GM21529 (cell line): ENCODE measurements around the gene ZNF609.
A peak's percentile ranks its signal among the peaks of the same experiment; 100 is the strongest.
"Not testable (repeated sequence)": the region's sequence is repeated elsewhere in the genome, so short reads cannot be mapped to it uniquely, and the experiment has no call there.

Experiments
- ATAC-seq: cut with Tn5 transposase; IDR thresholded peaks from one replicate; pipeline ENCODE4 v1.9.1; 2021; ENCODE audit not compliant: unreplicated experiment

Gene ZNF609

DNA sequence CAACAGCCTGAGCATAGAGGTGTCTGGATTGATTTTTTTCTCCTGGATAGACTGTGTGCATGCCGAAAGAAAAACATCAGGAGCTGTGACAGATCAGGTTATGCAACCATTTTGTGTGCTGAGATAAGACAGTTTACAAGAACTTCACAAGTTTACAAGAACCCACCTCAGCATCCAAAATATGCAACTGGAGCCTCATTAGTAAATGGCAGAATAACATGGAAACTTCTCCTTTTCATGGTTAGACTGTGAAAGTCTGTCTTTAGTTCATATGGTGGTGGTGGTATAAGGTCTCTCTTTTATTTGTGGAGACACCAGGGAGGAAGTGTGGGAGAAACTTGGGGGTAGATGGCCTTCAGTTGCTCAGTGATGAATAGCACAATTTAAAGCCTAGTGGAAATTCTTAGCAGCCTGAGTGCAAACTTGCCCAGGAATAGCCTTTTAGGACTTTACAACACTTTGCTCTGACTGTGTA, 3.7 kb upstream of the ZNF609 start:
- ATAC-seq: no peak

DNA sequence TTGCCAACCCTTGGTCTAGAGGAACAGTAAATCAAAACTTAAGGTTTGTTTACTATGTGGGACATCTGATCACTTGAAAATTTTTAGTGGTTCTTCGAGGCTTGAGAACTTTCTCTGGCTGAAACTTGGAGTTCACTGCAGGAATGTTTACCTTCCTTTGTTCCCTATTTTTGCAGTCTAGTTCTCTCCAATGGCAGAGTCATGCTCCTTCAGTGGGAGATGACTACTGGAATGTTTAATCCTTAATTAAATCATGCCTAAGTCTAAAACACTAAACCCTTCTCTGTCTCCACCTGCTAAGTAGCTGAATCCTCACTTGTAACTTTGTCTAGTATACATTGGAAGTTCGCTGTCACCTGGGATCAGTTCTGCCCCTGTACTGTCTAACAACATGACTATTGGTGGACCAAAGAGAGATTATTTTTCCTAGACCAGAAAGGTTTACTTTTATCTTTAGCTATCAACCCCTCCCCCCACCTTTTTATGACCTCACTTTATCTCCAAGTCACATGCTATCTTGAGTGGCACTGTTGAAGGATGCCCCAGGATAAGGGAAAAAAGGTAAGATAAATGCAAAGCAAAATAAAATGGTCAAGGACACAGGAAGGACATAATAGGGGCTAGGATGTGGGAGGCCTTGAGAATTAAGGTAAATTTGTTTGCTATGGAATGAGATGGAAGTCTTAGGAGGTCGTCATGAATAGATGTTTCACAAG, 1.2 kb upstream of the ZNF609 start:
- no peak for ATAC-seq

DNA sequence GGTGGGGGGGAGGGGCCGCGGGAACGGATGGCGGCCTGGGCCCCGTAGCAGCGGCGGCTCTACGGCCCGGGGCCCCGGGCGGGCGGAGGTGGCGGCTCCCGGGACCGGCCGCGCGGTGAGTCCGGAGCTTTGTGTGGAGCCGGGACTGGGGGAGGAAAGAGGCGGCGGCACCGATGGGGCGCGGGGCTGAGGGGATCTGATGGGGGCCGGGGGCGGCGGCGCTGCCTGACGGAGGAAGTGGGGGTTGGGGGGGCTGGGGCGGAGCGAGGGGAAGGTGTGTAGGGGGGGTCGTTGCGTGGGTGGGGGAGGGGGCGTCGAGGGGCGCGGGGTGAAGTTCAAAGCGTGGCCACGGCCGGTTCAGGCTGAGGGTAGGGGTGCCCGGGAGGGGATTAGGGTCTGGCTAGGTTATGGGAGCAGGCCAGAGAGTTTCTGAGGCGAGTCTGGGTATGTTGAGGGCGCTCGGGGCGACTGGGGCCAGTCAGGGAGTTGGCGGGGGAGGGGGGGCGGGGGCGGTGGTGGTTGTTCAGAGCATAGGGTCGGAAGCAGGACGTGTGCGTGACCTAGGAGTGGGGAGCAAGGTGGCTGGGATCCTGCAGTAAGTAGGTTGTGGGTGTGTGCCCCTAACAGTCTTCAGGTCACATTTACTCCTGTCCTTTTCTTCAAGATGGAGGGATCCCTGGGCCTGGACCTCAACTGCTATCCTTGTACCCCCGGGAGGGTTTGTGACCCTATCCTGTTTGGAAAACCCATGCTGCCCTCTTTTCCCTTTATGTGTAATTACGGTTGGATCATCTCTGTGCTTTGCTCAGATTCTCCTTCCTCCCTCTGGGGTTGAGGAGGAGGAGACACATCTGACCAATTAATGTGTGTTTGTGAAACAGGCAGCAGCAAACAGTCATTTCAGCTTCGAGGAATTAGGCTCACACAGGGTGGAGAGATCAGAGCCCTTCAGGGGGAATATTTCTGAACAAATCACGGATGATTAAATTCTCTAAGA, 644 bp downstream of the ZNF609 start:
- ATAC-seq: peak; percentile 42

GRCh38 chr15:64461721-64462162, 1.4 kb downstream of the ZNF609 start:
- ATAC-seq: peak; percentile 2

- ATAC-seq: no peak
Measured at GRCh38 chr15:64462492-64462891, 2.1 kb downstream of the ZNF609 start.

- no peak for ATAC-seq
Measured at GRCh38 chr15:64464276-64465005, 4.1 kb downstream of the ZNF609 start.

GRCh38 chr15:64466408-64467141, 6.2 kb downstream of the ZNF609 start:
- no peak for ATAC-seq

- ATAC-seq: no peak
Measured at GRCh38 chr15:64472161-64472560, 11.8 kb downstream of the ZNF609 start.

- no peak for ATAC-seq
Measured at GRCh38 chr15:64474846-64475245, 14.5 kb downstream of the ZNF609 start.

DNA sequence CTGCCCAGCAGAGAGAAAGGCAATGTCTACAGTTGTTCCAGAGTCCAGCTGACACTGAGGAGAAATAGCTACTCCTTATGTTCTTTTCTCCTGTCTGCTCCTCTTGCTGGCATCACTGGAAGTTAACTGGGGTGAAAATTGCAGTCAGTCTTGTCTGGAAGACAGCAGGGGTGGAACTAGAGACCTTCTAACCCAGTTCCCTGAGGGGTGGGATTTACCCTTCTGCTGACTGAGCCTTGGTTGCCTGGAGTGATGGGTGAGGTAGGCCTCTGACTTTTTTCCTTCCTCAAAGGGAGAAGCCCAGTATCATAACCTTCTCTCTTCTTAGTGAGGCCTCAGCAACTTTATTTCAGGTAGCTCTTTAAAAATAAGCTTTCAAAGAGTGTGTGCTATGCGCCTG, 16.2 kb downstream of the ZNF609 start:
- no peak for ATAC-seq

DNA sequence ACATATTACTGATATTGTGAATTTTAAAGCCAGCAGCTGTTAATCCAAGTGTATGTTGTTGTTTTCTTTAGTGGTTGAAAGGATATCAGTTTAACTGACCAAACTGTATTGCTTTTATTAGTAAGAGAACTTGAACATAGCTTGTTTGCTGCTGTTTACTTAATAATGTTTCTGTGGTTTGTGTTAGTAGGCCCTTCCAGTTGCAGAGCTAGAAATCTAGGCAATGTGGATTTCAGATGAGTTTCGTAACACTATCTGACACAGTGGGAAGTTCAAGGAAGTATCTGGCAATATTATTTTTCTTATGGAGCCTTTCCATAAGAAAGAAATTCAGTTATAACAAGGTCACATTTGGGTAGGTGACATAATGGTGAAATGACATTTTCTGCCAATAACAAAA, 18.5 kb downstream of the ZNF609 start:
- ATAC-seq: no peak

GRCh38 chr15:64480891-64481290, 20.5 kb downstream of the ZNF609 start:
- ATAC-seq: no peak

DNA sequence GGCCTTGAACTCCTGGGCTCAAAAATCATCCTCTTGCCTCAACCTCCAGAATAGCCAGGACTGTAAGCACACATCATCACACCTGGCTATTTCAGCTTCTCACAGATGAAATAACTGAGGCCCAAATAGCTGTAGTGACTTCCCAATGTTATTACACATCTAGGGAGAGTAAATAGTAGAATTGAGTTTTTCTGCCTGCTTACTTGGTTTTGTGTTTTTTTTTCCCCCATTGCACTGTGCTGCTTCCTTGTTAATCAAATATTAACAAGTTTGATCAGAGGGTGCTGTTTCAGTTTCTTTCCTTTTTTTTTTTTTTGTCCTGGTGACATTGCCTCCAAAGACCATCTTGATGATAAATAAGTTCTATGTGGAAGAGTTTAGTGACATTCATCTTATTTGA, 23.4 kb downstream of the ZNF609 start:
- no peak for ATAC-seq

DNA sequence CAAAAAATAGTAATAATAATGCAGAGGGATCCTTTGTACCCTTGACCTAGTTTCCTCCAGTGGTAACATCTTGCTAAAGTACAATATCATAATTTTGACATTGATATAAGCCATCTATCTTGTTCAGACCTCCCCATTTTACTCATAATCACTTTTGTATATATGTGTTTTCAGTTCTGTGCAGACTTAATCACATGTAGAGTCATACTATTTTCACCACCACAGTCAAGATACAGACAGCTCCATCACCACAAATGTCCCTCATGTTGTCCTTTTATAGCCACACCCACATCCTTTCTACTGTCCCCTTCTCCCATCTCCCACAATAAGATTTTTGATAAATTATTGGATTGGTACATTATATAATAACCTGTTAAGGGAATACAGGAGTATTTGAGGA, 25.4 kb downstream of the ZNF609 start:
- no peak for ATAC-seq

DNA sequence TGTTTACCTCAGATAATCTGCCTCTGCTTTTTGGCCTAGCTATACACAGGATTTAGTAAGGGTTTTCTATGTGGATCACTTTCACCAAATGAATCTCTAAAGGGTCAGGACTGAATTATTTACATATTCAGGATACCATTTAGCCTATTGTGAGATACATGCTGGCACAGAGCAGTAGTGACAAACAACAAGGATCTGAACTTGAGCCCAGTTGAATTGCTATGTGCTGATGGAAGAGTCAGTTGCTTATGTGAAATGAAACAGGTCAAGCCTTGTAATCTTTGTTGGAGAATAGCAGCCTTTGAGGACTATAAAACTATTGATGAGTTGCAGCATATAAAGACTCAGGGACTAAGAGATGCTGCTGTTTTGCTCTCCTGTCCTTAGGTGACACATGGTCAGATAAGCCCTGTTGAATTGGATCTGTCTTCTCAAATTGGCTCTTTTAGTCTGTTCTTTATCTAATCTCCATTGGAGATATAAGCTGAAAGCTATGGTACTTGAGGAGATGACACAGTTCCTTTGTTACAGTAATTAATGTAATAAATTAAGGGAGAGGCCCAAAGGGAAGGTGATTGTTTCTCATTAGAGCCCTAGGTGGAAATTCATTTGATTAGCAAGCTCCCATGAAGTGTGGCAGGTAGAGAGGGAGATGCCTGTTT, 30.4 kb downstream of the ZNF609 start:
- no peak for ATAC-seq

DNA sequence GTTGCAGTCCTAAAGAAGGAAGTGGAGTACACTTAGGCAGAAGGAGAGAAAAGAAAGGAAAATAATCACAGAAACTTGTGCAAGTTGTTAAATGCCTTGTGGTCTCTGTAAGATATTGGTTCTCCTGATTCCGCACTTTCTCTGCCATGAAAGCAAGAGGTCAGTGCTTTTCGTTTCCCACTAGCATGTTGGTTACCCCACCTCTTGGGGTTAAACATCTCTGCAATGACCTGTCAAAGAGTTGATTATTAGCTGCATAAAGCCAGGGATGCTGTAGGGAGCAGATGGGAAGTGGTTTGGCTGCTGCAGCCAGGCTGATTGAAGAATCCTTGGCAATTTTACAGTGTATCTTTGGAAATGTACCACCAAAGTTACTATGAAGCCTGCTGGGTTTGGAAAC, 33.3 kb downstream of the ZNF609 start:
- ATAC-seq: no peak

GRCh38 chr15:64495968-64496367, 35.6 kb downstream of the ZNF609 start:
- ATAC-seq: not testable (repeated sequence)

DNA sequence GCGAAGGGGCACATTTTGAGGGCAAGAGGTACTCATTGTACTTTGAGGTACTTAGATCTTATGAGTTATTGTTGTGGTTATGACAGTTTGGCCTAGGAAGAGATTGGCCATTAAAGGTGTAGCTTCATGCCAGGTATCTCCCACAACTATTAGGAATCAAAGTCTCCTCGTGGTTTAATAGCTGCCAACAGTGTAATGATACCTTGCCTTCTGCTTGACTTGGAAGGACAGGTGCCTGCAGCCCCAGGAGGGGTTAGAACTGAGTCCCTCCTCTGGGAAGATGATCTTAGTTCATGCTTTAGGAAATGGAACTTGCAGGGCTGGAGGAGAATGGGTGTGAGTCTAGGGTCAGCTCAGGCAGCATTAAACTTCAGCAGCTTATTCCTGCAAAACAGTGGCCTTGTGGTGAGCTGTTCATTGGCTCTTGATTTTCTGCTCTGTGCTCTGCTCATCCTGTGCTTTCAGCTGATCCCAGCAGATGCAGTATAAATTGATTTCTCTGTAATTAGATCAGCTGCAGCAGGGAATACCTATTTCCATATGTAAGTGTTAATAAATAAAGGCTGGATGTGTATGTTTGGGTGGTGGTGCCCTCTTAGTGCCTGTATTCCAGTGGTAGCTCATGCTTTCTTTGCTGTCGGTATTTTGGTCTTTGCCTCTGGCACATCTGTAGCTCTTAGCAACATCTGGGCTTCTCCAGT, 40.5 kb downstream of the ZNF609 start:
- no peak for ATAC-seq

DNA sequence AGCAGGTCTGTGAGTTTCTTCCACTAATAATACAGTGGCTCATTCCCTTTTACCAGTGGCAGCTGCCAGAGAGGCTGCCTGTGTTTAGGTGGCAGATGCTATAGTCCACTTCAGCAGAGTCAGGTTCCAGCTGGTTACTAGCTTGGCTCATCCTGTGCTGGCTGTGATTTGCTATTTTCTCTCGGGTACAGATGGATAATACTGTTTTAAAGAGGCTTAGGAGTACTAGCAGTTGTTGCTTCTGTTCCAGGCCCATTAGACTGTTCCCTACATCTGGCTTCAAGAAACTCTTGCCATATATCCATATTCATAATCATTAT, 41.0 kb downstream of the ZNF609 start:
- no peak for ATAC-seq

- ATAC-seq: no peak
Measured at GRCh38 chr15:64502151-64502550, 41.8 kb downstream of the ZNF609 start.
